H1 (cell line): ENCODE measurements around the gene CDK10. TPM values are rescaled to one million over a fixed set of nuclear protein-coding genes. Genes with fewer than 3 reads are reported as not detected.

Experiments
- CTCF ChIA-PET: fragments of 300-600 bp; sonication (Branson Sonifier 250); formaldehyde crosslinking; loops from one replicate; lab custom pipeline; 2021; ENCODE audit not compliant: partially characterized antibody; lab: Charles Lee
- POLR2A ChIA-PET: fragments of 300-600 bp; sonication (Branson Sonifier 250); formaldehyde crosslinking; loops from one replicate; lab custom pipeline; 2021; ENCODE audit warnings: inconsistent platforms; ENCODE audit not compliant: partially characterized antibody; lab: Charles Lee
- DNase-seq, 2 experiments: peaks; one replicate each; pipeline versions ENCODE4 v3.0.0 to v3.0.0-alpha.2; 2010 to 2022; ENCODE audit warnings: low spot score in 2 of 2, low read depth in 1 of 2, mixed read lengths in 1 of 2
- FAIRE-seq: peaks from 2 replicates; lab custom pipeline; 2011; peaks lifted over from hg19 to GRCh38; lab: Jason Lieb, UNC
- H2AFZ ChIP-seq: 2 replicates; pipeline ENCODE4 v1.8.1; 2012; ENCODE audit warnings: low read length, inconsistent platforms
- H2AK5ac ChIP-seq: 2 replicates; pipeline ENCODE4 v1.6.1; 2013; ENCODE audit warnings: low read depth, low read length
- H2BK120ac ChIP-seq: replicated peaks from 2 replicates; pipeline ENCODE3; 2013; ENCODE audit warnings: low read depth, low read length, inconsistent platforms
- H2BK12ac ChIP-seq: 2 replicates; pipeline ENCODE4 v1.6.1; 2013; ENCODE audit warnings: low read depth, low read length
- H2BK15ac ChIP-seq: 2 replicates; pipeline ENCODE4 v1.6.1; 2013; ENCODE audit warnings: low read length
- H2BK20ac ChIP-seq: 2 replicates; pipeline ENCODE4 v1.6.1; 2013; ENCODE audit warnings: low read length
- H2BK5ac ChIP-seq: 2 replicates; pipeline ENCODE4 v1.6.1; 2013; ENCODE audit warnings: low read depth, low read length
- H3K14ac ChIP-seq: 2 replicates; pipeline ENCODE4 v1.6.1; 2013; ENCODE audit warnings: inconsistent platforms; ENCODE audit not compliant: insufficient read length
- H3K18ac ChIP-seq: 2 replicates; pipeline ENCODE4 v1.6.1; 2013; ENCODE audit warnings: low read length; ENCODE audit errors: extremely low read depth
- H3K23ac ChIP-seq: 2 replicates; pipeline ENCODE4 v1.6.1; 2013; ENCODE audit warnings: inconsistent platforms; ENCODE audit not compliant: insufficient read length
- H3K23me2 ChIP-seq: 2 replicates; pipeline ENCODE4 v1.6.1; 2013; ENCODE audit warnings: low read depth, low read length
- H3K27ac ChIP-seq: 2 replicates; pipeline ENCODE4 v1.6.1; 2011; ENCODE audit warnings: low read depth, low read length, inconsistent platforms
- H3K27me3 ChIP-seq, 4 experiments: replicated peaks in 1 of 4; 1 replicate in 1 of 4; 2 replicates in 3 of 4; pipeline versions ENCODE4 v1.6.1 to v1.8.1; 2011 to 2013; ENCODE audit warnings: low read length in 3 of 4, mild to moderate bottlenecking in 3 of 4, inconsistent platforms in 2 of 4, mixed read lengths in 2 of 4, moderate library complexity in 1 of 4; ENCODE audit not compliant: control insufficient read depth in 3 of 4, insufficient read depth in 3 of 4; ENCODE audit errors: extremely low read depth in 1 of 4
- H3K36me3 ChIP-seq, 4 experiments: 2 replicates each; pipeline versions ENCODE4 v1.6.1 to v1.8.1; 2011 to 2013; ENCODE audit warnings: mild to moderate bottlenecking in 4 of 4, low read length in 3 of 4, moderate library complexity in 2 of 4, control low read depth in 1 of 4, inconsistent platforms in 1 of 4; ENCODE audit not compliant: insufficient read depth in 4 of 4, control insufficient read depth in 2 of 4
- H3K4ac ChIP-seq: replicated peaks from 2 replicates; pipeline ENCODE3; 2013; ENCODE audit warnings: low read length, low read depth, mixed read lengths, inconsistent platforms; ENCODE audit not compliant: insufficient read length
- H3K4me1 ChIP-seq, 4 experiments: replicated peaks in 1 of 4; 1 replicate in 1 of 4; 2 replicates in 3 of 4; pipeline versions ENCODE4 v1.6.1 to v1.8.1; 2011 to 2013; ENCODE audit warnings: low read length in 3 of 4, inconsistent platforms in 2 of 4, mixed read lengths in 1 of 4; ENCODE audit not compliant: insufficient read depth in 4 of 4, control insufficient read depth in 3 of 4
- H3K4me2 ChIP-seq, 2 experiments: 2 replicates each; pipeline versions ENCODE4 v1.6.1 to v1.8.1; 2011 to 2013; ENCODE audit warnings: low read depth in 2 of 2, low read length in 2 of 2, control low read depth in 1 of 2, inconsistent platforms in 1 of 2, mild to moderate bottlenecking in 1 of 2; ENCODE audit not compliant: insufficient read depth in 1 of 2
- H3K4me3 ChIP-seq, 4 experiments: fragments of 200-600, 300-600 bp in 1 of 4; sonication (generic), shearing (Covaris generic), sonication (Bioruptor Twin) in 1 of 4; 2 replicates each; pipeline versions ENCODE4 v1.5.1 to v1.8.1; 2011 to 2016; ENCODE audit warnings: low read length in 4 of 4, low read depth in 3 of 4, control low read depth in 2 of 4, inconsistent platforms in 2 of 4, mild to moderate bottlenecking in 2 of 4, mixed read lengths in 1 of 4, moderate library complexity in 1 of 4; ENCODE audit not compliant: insufficient read depth in 2 of 4; ENCODE audit errors: extremely low read depth in 1 of 4
- H3K56ac ChIP-seq: replicated peaks from 2 replicates; pipeline ENCODE3; 2013; ENCODE audit warnings: low read depth, mild to moderate bottlenecking, mixed read lengths, low read length, inconsistent platforms; ENCODE audit not compliant: insufficient read length
- H3K79me1 ChIP-seq: 2 replicates; pipeline ENCODE4 v1.6.1; 2013; ENCODE audit warnings: low read depth, low read length, control low read depth
- H3K79me2 ChIP-seq, 2 experiments: 2 replicates each; pipeline versions ENCODE4 v1.6.1 to v1.8.1; 2012 to 2013; ENCODE audit warnings: low read length in 2 of 2, mild to moderate bottlenecking in 2 of 2, inconsistent platforms in 1 of 2; ENCODE audit not compliant: insufficient read depth in 2 of 2, control insufficient read depth in 1 of 2
- H3K9ac ChIP-seq, 4 experiments: replicated peaks in 1 of 4; 1 replicate in 1 of 4; 2 replicates in 3 of 4; pipeline versions ENCODE4 v1.6.1 to v1.8.1; 2011 to 2013; ENCODE audit warnings: low read depth in 3 of 4, low read length in 3 of 4, control low read depth in 2 of 4, mild to moderate bottlenecking in 2 of 4, moderate library complexity in 2 of 4, inconsistent platforms in 1 of 4; ENCODE audit errors: extremely low read depth in 1 of 4
- H3K9me3 ChIP-seq, 2 experiments: 2 replicates each; pipeline versions ENCODE4 v1.6.1 to v1.8.1; 2012 to 2013; ENCODE audit warnings: mild to moderate bottlenecking in 2 of 2, moderate library complexity in 2 of 2, control low read depth in 1 of 2, inconsistent platforms in 1 of 2, low read depth in 1 of 2, low read length in 1 of 2, mixed read lengths in 1 of 2; ENCODE audit not compliant: insufficient read depth in 2 of 2
- H4K20me1 ChIP-seq, 2 experiments: replicated peaks in 1 of 2; 2 replicates each; pipeline versions ENCODE3 to v1.8.1; 2011 to 2013; ENCODE audit warnings: inconsistent platforms in 2 of 2, low read length in 2 of 2, mild to moderate bottlenecking in 1 of 2; ENCODE audit not compliant: insufficient read depth in 2 of 2, control insufficient read depth in 1 of 2
- H4K5ac ChIP-seq: 2 replicates; pipeline ENCODE4 v1.6.1; 2013; ENCODE audit warnings: low read length, low read depth, mixed read lengths, inconsistent platforms; ENCODE audit not compliant: insufficient read length
- H4K8ac ChIP-seq: 2 replicates; pipeline ENCODE4 v1.8.0; 2013; ENCODE audit warnings: mild to moderate bottlenecking, moderate library complexity, low read length, inconsistent platforms; ENCODE audit not compliant: insufficient read depth; ENCODE audit errors: extremely low read depth
- H4K91ac ChIP-seq: replicated peaks from 2 replicates; pipeline ENCODE3; 2013; ENCODE audit warnings: low read length, mixed read lengths, inconsistent platforms; ENCODE audit not compliant: insufficient read length
- E2F6 ChIP-seq: IDR thresholded peaks from 2 replicates; pipeline ENCODE4 v1.6.1; 2012; ENCODE audit warnings: inconsistent platforms
- EP300 ChIP-seq, 2 experiments: IDR thresholded peaks; 1 replicate in 1 of 2; 2 replicates in 1 of 2; pipeline ENCODE4 v1.6.1; 2011 to 2012; ENCODE audit warnings: low read depth in 2 of 2, low read length in 2 of 2, mild to moderate bottlenecking in 2 of 2, borderline replicate concordance in 1 of 2, inconsistent platforms in 1 of 2, moderate library complexity in 1 of 2
- FOSL1 ChIP-seq: IDR thresholded peaks from 2 replicates; pipeline ENCODE4 v1.6.1; 2011; ENCODE audit warnings: mild to moderate bottlenecking, low read depth, low read length, moderate library complexity; ENCODE audit not compliant: insufficient read depth
- RNF2 ChIP-seq: fragments of 200-900, 300-1000 bp; sonication (generic); IDR thresholded peaks from 2 replicates; pipeline ENCODE4 v1.7.1; 2016; ENCODE audit warnings: borderline replicate concordance, low read depth, mild to moderate bottlenecking, antibody characterized with exemption, low read length; ENCODE audit not compliant: poor library complexity, severe bottlenecking; ENCODE audit errors: missing control alignments
- RXRA ChIP-seq: IDR thresholded peaks from 2 replicates; pipeline ENCODE4 v1.6.1; 2011; ENCODE audit warnings: low read depth, mild to moderate bottlenecking, low read length, moderate library complexity; ENCODE audit not compliant: insufficient read depth
- SIRT6 ChIP-seq: IDR thresholded peaks from one replicate; pipeline ENCODE4 v1.7.1; 2012; ENCODE audit warnings: low read length, inconsistent platforms
- WGBS, 2 experiments: shearing (Covaris generic) in 1 of 2; methylation state at CpG; one replicate each; pipeline versions ENCODE4 v1.1.6 to v1.1.7; 2013 to 2015; ENCODE audit warnings: low lambda C conversion rate in 2 of 2, mixed read lengths in 2 of 2, inconsistent platforms in 1 of 2, low coverage in 1 of 2, missing lambda C conversion rate in 1 of 2; ENCODE audit not compliant: insufficient replicate concordance in 2 of 2, insufficient coverage in 1 of 2, insufficient read length in 1 of 2; ENCODE audit errors: extremely low coverage in 1 of 2, missing lambda C conversion rate in 1 of 2; 5-methylcytosine and 5-hydroxymethylcytosine counted together
- polyA plus RNA-seq, 7 experiments: library from polyadenylated mRNA; depleted of rRNA in 3 of 7; stranded (reverse) in 5 of 7; unstranded in 2 of 7; fragments of >200 nt in 5 of 7; fragments of 200-250 nt in 2 of 7; gene quantifications; 1 replicate in 5 of 7; 2 replicates in 1 of 7; 4 replicates in 1 of 7; pipeline versions ENCODE4 v1.2.1 to v1.2.3, GENCODE V29; 2011 to 2013; ENCODE audit warnings: missing spikeins in 2 of 7, mixed read lengths in 2 of 7
- total RNA-seq: library from RNA; stranded (reverse); fragmentation: NEBNext Ultra II Directional; extraction: Animal tissue kit (Norgen Biotek cat#: 25700); gene quantifications from 2 replicates; pipeline ENCODE4 v1.2.1, GENCODE V29; 2021

The CDK10 gene
- total and polyA plus RNA-seq, 2 of the 8 experiments (the other 6 are each of a cell fraction or from before 2014, with no cell fraction given): 49.5 to 83.9 TPM

- peaks cover 2% of the 10 kb centered on the region; the same call in 1 of the 2 replicates for H3K79me1 ChIP-seq
- H3K36me3 ChIP-seq: peaks cover 34 to 77% (median 58%) of the 10 kb centered on the region in 4 experiments
- H3K23ac ChIP-seq: no peak overlapping the region
- no peak overlapping the region for H4K91ac ChIP-seq
- ChIA-PET POLR2A (interaction anchor here (1.0 to 5.4 kb wide), 5 partner anchors 11 to 25 kb away, joined by 3 to 19 read pairs (median 10); no protein-coding TSS in a partner anchor), CTCF (interaction anchor here (2.1 to 7.8 kb wide), 3 partner anchors 9 to 37 kb away, joined by 6 to 69 read pairs (median 9); no protein-coding TSS in a partner anchor)
- no peaks in the 10 kb centered on the region for H3K79me2 ChIP-seq
- no peak overlapping the region for H3K56ac ChIP-seq
- no peak overlapping the region for H3K9ac ChIP-seq
- H2BK20ac ChIP-seq: no peak overlapping the region
- H2BK15ac ChIP-seq: no peak overlapping the region
- 86% methylated on average over 4 of the region's 4 CpGs; no CpG with 5 or more reads in 1 of the 2 experiments for WGBS, 2 experiments
- H3K4ac ChIP-seq: no peak overlapping the region
- no peak overlapping the region for H3K18ac ChIP-seq
- no peak overlapping the region for H2BK5ac ChIP-seq
- H2AK5ac ChIP-seq: no peak overlapping the region
- H3K23me2 ChIP-seq: no peaks in the 10 kb centered on the region
- peaks cover 4 to 9% of the 10 kb centered on the region in 2 experiments for H4K20me1 ChIP-seq
- H3K14ac ChIP-seq: no peak overlapping the region
- H3K27ac ChIP-seq: no peak overlapping the region
- no peak for FAIRE-seq
- no peak overlapping the region for H4K8ac ChIP-seq
- no peak overlapping the region for H4K5ac ChIP-seq
- no peak for DNase-seq
- H3K4me2 ChIP-seq: no peak overlapping the region
- H2BK120ac ChIP-seq: no peak overlapping the region
- H2BK12ac ChIP-seq: no peak overlapping the region
- H2AFZ ChIP-seq: no peak overlapping the region
- no peaks in the 10 kb centered on the region for H3K9me3 ChIP-seq
- no peaks in the 10 kb centered on the region for H3K27me3 ChIP-seq
- H3K4me3 ChIP-seq: no peak overlapping the region
- H3K4me1 ChIP-seq: no peaks in the 10 kb centered on the region
- TF ChIP-seq RXRA: no peak
- no peak for TF ChIP-seq SIRT6
- TF ChIP-seq EP300 (IDR thresholded peaks at IDR 0.05; ENCODE audit: borderline replicate concordance in 1 of 2, low read depth in 2 of 2, low read length in 2 of 2): no peak
- no peak for TF ChIP-seq RNF2
- no peak for TF ChIP-seq FOSL1
- no peak for TF ChIP-seq E2F6
Measured at GRCh38 chr16:89742948-89743347, 56.5 kb downstream of the CDK10 start.
